Calu3 (cell line): ENCODE data around the gene MIPOL1. TPM values are rescaled to one million over a fixed set of nuclear protein-coding genes. Genes with fewer than 3 reads are reported as not detected.

Experiments used
- BruUV-seq: library from RNA; stranded (reverse); fragments of 400-500 nt; replicated peaks from 2 replicates; lab custom pipeline; 2021; lab: Mats Ljungman, UMichigan
- CTCF ChIA-PET: fragments of 300-600 bp; sonication (Branson Sonifier 250); formaldehyde crosslinking; loops from one replicate; lab custom pipeline; 2022; ENCODE audit warnings: antibody characterized with exemption; lab: Charles Lee
- DNase-seq: peaks from one replicate; pipeline ENCODE4 v3.0.0; 2022
- H3K27ac Mint-ChIP-seq: one replicate; pipeline ENCODE4 v1.8.0; 2022; ENCODE audit warnings: mixed read lengths; ENCODE audit not compliant: unreplicated experiment
- H3K27me3 Mint-ChIP-seq: one replicate; pipeline ENCODE4 v1.8.0; 2022; ENCODE audit warnings: mixed read lengths; ENCODE audit not compliant: unreplicated experiment
- H3K36me3 Mint-ChIP-seq: one replicate; pipeline ENCODE4 v1.8.0; 2022; ENCODE audit warnings: mild to moderate bottlenecking, moderate library complexity, mixed read lengths; ENCODE audit not compliant: insufficient read depth, unreplicated experiment
- H3K4me1 Mint-ChIP-seq: one replicate; pipeline ENCODE4 v1.8.0; 2022; ENCODE audit warnings: mild to moderate bottlenecking, low read depth, mixed read lengths; ENCODE audit not compliant: unreplicated experiment
- H3K4me3 Mint-ChIP-seq: one replicate; pipeline ENCODE4 v1.8.0; 2022; ENCODE audit warnings: mild to moderate bottlenecking, low read depth, moderate library complexity, mixed read lengths; ENCODE audit not compliant: unreplicated experiment
- H3K9me3 Mint-ChIP-seq: one replicate; pipeline ENCODE4 v1.8.0; 2022; ENCODE audit warnings: low read depth, mixed read lengths; ENCODE audit not compliant: unreplicated experiment
- CTCF ChIP-seq: fragments of 200-600 bp; IDR thresholded peaks from one replicate; pipeline ENCODE4 v1.8.0; 2022; ENCODE audit warnings: antibody characterized with exemption; ENCODE audit not compliant: unreplicated experiment
- intact Hi-C: fragments of 100-400 bp; cut with micrococcal nuclease; formaldehyde crosslinking; loops from one replicate; pipeline ENCODE4 v1.10.0; 2022; ENCODE audit not compliant: unreplicated experiment
- total RNA-seq: library from RNA; stranded (reverse); gene quantifications from 2 replicates; pipeline ENCODE4 v1.2.3, GENCODE V29; 2022

MIPOL1 gene
- total RNA-seq, 1 experiment from 2014 or later, result 27.2 TPM

DNA sequence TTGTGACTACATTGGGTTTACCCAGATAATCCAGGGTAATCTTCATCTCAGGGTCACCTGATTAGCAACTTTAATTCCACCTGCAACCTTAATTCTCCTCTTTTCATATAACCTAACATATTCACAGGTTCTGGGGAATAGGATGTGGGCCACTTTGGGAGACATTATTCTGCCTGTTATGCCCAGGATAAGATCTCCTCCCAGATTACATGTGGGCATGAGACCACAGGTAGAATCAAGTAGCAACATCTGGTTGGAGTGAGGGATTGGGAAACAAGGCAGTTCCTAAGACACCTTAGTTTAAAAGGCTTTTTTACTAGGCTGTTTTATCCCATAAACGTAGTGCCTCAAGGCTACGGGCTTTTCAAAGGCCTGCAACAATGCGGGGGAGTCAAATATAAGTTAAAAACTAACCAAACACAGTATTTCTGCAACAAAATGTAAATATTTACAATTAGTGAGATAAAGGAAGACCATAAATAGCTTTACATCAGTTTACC lies 215.8 kb downstream of the MIPOL1 start:
- CTCF ChIA-PET, result no interaction called here
- no peak for TF ChIP-seq CTCF
- H3K4me3 Mint-ChIP-seq, result no peak overlapping the region
- intact Hi-C loops, result no loop called here
- H3K27ac Mint-ChIP-seq, result no peak overlapping the region
- H3K27me3 Mint-ChIP-seq, result no peaks in the 10 kb centered on the region
- no peaks in the 10 kb centered on the region for H3K9me3 Mint-ChIP-seq
- no peak for DNase-seq
- BruUV-seq, result no TSS peak
- no peaks in the 10 kb centered on the region for H3K36me3 Mint-ChIP-seq
- no peaks in the 10 kb centered on the region for H3K4me1 Mint-ChIP-seq

- Mint-ChIP-seq H3K4me1 (no peaks in the 10 kb centered on the region), H3K36me3 (no peaks in the 10 kb centered on the region), H3K27ac (no peak overlapping the region), H3K9me3 (no peaks in the 10 kb centered on the region), H3K27me3 (no peaks in the 10 kb centered on the region), H3K4me3 (no peak overlapping the region)
- CTCF ChIA-PET, result no interaction called here
- no TSS peak for BruUV-seq
- intact Hi-C loops, result no loop called here
- TF ChIP-seq CTCF, result no peak
- no peak for DNase-seq
Observed at GRCh38 chr14:37416264-37416663, 218.5 kb downstream of the MIPOL1 start.

DNA sequence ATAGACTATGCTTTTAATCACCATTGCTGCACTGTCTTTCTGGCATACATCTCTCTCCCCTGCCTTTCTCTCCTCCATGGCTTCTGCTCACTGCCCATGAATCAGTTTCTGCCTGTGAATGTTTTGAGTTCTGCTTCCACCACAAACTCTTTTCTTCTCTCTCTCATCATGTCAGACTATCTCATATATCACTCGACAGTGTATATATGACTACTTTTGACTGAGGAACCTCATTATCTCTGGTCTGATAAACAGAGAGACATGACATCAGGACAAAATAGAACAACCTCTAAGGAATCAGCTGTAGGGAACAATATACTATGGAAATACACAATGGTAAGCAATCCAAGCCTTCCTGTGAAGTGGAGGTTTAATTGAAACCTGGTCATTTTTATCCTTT lies 219.4 kb downstream of the MIPOL1 start:
- CTCF ChIA-PET, result no interaction called here
- no peak for TF ChIP-seq CTCF

DNA sequence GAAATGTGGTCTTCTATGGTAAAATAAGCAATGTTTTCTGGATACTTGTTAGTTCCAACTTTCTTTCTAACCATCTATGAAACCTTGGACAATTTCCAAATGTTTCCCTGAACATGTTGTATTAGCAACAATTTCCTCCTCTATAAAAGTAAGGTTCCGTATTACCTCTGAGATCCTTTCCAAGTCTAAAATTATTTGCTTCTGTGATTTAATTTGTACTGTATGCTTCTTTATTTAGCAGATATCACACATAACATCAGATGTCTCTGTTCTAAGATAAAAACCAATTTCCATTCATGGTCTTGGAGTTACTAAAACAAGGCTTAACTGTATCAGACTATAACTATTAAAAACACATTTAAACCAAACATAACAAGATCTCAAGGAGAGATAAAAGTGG lies 220.1 kb downstream of the MIPOL1 start:
- CTCF ChIA-PET, result no interaction called here
- Mint-ChIP-seq H3K27me3 (no peaks in the 10 kb centered on the region), H3K9me3 (no peaks in the 10 kb centered on the region), H3K36me3 (no peaks in the 10 kb centered on the region), H3K27ac (no peak overlapping the region), H3K4me3 (no peak overlapping the region), H3K4me1 (no peaks in the 10 kb centered on the region)
- DNase-seq, result no peak
- no peak for TF ChIP-seq CTCF
- intact Hi-C loops, result no loop called here
- no TSS peak for BruUV-seq

More for the DNA sequence above, 219.4 kb downstream of the MIPOL1 start:
- Mint-ChIP-seq H3K36me3 (no peaks in the 10 kb centered on the region), H3K27ac (no peak overlapping the region), H3K9me3 (no peaks in the 10 kb centered on the region), H3K4me3 (no peak overlapping the region), H3K4me1 (no peaks in the 10 kb centered on the region), H3K27me3 (no peaks in the 10 kb centered on the region)
- no TSS peak for BruUV-seq
- no peak for DNase-seq
- intact Hi-C loops, result no loop called here
